HepG2 (cell line): Measurements from ENCODE around the gene PDE3B. TPM values are rescaled to one million over a fixed set of nuclear protein-coding genes. Genes with fewer than 3 reads are reported as not detected.

Experiments
- ARNT2 ChIP-seq: sonication (generic); formaldehyde crosslinking; IDR thresholded peaks from 2 replicates; pipeline ENCODE4 v1.8.0; 2022; ENCODE audit warnings: mild to moderate bottlenecking, low read depth, missing genetic modification reagents, moderate library complexity
- GZF1 ChIP-seq: sonication (generic); formaldehyde crosslinking; IDR thresholded peaks from 2 replicates; pipeline ENCODE4 v1.5.1; 2020; ENCODE audit warnings: mild to moderate bottlenecking, missing genetic modification reagents
- KAT7 ChIP-seq: IDR thresholded peaks from 2 replicates; pipeline ENCODE4 v1.6.1; 2018; ENCODE audit warnings: borderline replicate concordance, missing compliant biosample characterization
- MTA1 ChIP-seq: sonication (generic); formaldehyde crosslinking; IDR thresholded peaks from 2 replicates; pipeline ENCODE4 v1.4.0; 2020; ENCODE audit warnings: missing genetic modification reagents, mild to moderate bottlenecking, borderline replicate concordance
- PBX2 ChIP-seq: IDR thresholded peaks from 2 replicates; pipeline ENCODE4 v1.6.1; 2016; ENCODE audit warnings: control low read depth
- PHB2 ChIP-seq: fragments of 450-650 bp; IDR thresholded peaks from 2 replicates; pipeline ENCODE4 v1.6.1; 2018; ENCODE audit not compliant: partially characterized antibody
- POGK ChIP-seq: sonication (generic); formaldehyde crosslinking; conservative IDR thresholded peaks from 2 replicates; pipeline ENCODE4 v1.8.0; 2022; ENCODE audit warnings: mild to moderate bottlenecking, moderate library complexity, missing genetic modification reagents
- POGZ ChIP-seq: sonication (generic); formaldehyde crosslinking; IDR thresholded peaks from 2 replicates; pipeline ENCODE4 v1.4.0; 2020; ENCODE audit warnings: mild to moderate bottlenecking, missing genetic modification reagents
- SMAD1 ChIP-seq: sonication (generic); formaldehyde crosslinking; IDR thresholded peaks from 2 replicates; pipeline ENCODE4 v1.4.0; 2020; ENCODE audit warnings: missing genetic modification reagents, low read depth, mild to moderate bottlenecking, borderline replicate concordance
- TBX3 ChIP-seq: fragments of 450-650 bp; IDR thresholded peaks from 2 replicates; pipeline ENCODE4 v1.6.1; 2017; ENCODE audit warnings: antibody characterized with exemption, mild to moderate bottlenecking, inconsistent platforms, borderline replicate concordance
- YEATS2 ChIP-seq: sonication (generic); formaldehyde crosslinking; IDR thresholded peaks from 2 replicates; pipeline ENCODE4 v1.4.0; 2020; ENCODE audit warnings: missing genetic modification reagents, borderline replicate concordance
- ZBTB38 ChIP-seq: sonication (generic); formaldehyde crosslinking; IDR thresholded peaks from 2 replicates; pipeline ENCODE4 v1.5.1; 2020; ENCODE audit warnings: mild to moderate bottlenecking, missing genetic modification reagents
- polyA plus RNA-seq, 8 experiments: library from polyadenylated mRNA; depleted of rRNA in 3 of 8; stranded (reverse) in 7 of 8; unstranded in 1 of 8; fragments of >200 nt; fragmentation: Illumina TruSeq in 4 of 8; extraction: Trizol in 4 of 8; gene quantifications; 2 replicates each; pipeline versions ENCODE4 v1.2.1 to v1.2.3, GENCODE V29; 2011 to 2016; ENCODE audit warnings: low read depth in 4 of 8, missing spikeins in 1 of 8, mixed read lengths in 1 of 8; ENCODE audit not compliant: insufficient read depth in 1 of 8
- total RNA-seq, 5 experiments: library from RNA; depleted of rRNA; stranded (reverse); fragments of >200 nt; fragmentation: Illumina TruSeq; extraction: Trizol; gene quantifications; 2 replicates each; pipeline ENCODE4 v1.2.3, GENCODE V29; 2016; ENCODE audit warnings: low read depth in 1 of 5
- TF ChIP-seq, protein P1 (sequence below): IDR thresholded peaks from 2 replicates; pipeline ENCODE4 v1.6.1; 2016; ENCODE audit warnings: low read depth, missing genetic modification reagents, missing compliant biosample characterization
- TF ChIP-seq, protein P2 (sequence below): sonication (generic); formaldehyde crosslinking; IDR thresholded peaks from 2 replicates; pipeline ENCODE4 v1.4.0; 2020; ENCODE audit warnings: missing genetic modification reagents, borderline replicate concordance

Gene PDE3B
- total and polyA plus RNA-seq, 2 of the 13 experiments (the other 11 are each of a cell fraction or from before 2014, with no cell fraction given) = 14.1 to 26.5 TPM

- TF ChIP-seq MTA1 = no peak
- no peak for TF ChIP-seq KAT7 (CRISPR knock-in tag)
- TF ChIP-seq PHB2 = no peak
- 0 out of 2 replicates have a peak, but pooled peaks have one; percentile 26 for TF ChIP-seq ARNT2 (CRISPR knock-in tag)
- TF ChIP-seq, protein P1, sequence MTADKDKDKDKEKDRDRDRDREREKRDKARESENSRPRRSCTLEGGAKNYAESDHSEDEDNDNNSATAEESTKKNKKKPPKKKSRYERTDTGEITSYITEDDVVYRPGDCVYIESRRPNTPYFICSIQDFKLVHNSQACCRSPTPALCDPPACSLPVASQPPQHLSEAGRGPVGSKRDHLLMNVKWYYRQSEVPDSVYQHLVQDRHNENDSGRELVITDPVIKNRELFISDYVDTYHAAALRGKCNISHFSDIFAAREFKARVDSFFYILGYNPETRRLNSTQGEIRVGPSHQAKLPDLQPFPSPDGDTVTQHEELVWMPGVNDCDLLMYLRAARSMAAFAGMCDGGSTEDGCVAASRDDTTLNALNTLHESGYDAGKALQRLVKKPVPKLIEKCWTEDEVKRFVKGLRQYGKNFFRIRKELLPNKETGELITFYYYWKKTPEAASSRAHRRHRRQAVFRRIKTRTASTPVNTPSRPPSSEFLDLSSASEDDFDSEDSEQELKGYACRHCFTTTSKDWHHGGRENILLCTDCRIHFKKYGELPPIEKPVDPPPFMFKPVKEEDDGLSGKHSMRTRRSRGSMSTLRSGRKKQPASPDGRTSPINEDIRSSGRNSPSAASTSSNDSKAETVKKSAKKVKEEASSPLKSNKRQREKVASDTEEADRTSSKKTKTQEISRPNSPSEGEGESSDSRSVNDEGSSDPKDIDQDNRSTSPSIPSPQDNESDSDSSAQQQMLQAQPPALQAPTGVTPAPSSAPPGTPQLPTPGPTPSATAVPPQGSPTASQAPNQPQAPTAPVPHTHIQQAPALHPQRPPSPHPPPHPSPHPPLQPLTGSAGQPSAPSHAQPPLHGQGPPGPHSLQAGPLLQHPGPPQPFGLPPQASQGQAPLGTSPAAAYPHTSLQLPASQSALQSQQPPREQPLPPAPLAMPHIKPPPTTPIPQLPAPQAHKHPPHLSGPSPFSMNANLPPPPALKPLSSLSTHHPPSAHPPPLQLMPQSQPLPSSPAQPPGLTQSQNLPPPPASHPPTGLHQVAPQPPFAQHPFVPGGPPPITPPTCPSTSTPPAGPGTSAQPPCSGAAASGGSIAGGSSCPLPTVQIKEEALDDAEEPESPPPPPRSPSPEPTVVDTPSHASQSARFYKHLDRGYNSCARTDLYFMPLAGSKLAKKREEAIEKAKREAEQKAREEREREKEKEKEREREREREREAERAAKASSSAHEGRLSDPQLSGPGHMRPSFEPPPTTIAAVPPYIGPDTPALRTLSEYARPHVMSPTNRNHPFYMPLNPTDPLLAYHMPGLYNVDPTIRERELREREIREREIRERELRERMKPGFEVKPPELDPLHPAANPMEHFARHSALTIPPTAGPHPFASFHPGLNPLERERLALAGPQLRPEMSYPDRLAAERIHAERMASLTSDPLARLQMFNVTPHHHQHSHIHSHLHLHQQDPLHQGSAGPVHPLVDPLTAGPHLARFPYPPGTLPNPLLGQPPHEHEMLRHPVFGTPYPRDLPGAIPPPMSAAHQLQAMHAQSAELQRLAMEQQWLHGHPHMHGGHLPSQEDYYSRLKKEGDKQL = peak; percentile 61; the same call in 1 of the 2 replicates
- peak; percentile 17; the same call in 1 of the 2 replicates for TF ChIP-seq YEATS2 (CRISPR knock-in tag)
- TF ChIP-seq, protein P2, sequence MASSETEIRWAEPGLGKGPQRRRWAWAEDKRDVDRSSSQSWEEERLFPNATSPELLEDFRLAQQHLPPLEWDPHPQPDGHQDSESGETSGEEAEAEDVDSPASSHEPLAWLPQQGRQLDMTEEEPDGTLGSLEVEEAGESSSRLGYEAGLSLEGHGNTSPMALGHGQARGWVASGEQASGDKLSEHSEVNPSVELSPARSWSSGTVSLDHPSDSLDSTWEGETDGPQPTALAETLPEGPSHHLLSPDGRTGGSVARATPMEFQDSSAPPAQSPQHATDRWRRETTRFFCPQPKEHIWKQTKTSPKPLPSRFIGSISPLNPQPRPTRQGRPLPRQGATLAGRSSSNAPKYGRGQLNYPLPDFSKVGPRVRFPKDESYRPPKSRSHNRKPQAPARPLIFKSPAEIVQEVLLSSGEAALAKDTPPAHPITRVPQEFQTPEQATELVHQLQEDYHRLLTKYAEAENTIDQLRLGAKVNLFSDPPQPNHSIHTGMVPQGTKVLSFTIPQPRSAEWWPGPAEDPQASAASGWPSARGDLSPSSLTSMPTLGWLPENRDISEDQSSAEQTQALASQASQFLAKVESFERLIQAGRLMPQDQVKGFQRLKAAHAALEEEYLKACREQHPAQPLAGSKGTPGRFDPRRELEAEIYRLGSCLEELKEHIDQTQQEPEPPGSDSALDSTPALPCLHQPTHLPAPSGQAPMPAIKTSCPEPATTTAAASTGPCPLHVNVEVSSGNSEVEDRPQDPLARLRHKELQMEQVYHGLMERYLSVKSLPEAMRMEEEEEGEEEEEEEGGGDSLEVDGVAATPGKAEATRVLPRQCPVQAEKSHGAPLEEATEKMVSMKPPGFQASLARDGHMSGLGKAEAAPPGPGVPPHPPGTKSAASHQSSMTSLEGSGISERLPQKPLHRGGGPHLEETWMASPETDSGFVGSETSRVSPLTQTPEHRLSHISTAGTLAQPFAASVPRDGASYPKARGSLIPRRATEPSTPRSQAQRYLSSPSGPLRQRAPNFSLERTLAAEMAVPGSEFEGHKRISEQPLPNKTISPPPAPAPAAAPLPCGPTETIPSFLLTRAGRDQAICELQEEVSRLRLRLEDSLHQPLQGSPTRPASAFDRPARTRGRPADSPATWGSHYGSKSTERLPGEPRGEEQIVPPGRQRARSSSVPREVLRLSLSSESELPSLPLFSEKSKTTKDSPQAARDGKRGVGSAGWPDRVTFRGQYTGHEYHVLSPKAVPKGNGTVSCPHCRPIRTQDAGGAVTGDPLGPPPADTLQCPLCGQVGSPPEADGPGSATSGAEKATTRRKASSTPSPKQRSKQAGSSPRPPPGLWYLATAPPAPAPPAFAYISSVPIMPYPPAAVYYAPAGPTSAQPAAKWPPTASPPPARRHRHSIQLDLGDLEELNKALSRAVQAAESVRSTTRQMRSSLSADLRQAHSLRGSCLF (CRISPR knock-in tag) = no peak
- no peak for TF ChIP-seq PBX2 (CRISPR knock-in tag)
- TF ChIP-seq TBX3 = peak; percentile 65; the same call in 1 of the 2 replicates
- TF ChIP-seq GZF1 (CRISPR knock-in tag) = no peak
- peak; percentile 97 for TF ChIP-seq POGZ
- no peak; the same call in 1 of the 2 replicates for TF ChIP-seq POGK (CRISPR knock-in tag)
- TF ChIP-seq SMAD1 (CRISPR knock-in tag) = no peak
- no peak for TF ChIP-seq ZBTB38
Observed at GRCh38 chr11:14619603-14620531, 23.7 kb upstream of the PDE3B start (continued).
